Keratinocyte (primary cell): ENCODE results near the gene MGAT5B.

Experiments
- CTCF ChIP-seq, 3 experiments: IDR thresholded peaks in 1 of 3; conservative IDR thresholded peaks in 1 of 3; optimal IDR thresholded peaks in 1 of 3; 2 replicates in 2 of 3; 3 replicates in 1 of 3; pipeline versions ENCODE3 to v1.5.1; 2011; ENCODE audit warnings: low read length in 3 of 3, mild to moderate bottlenecking in 3 of 3, moderate library complexity in 2 of 3, control low read depth in 1 of 3, inconsistent platforms in 1 of 3; ENCODE audit not compliant: insufficient read depth in 2 of 3; ENCODE audit errors: extremely low read depth in 1 of 3
- EZH2 ChIP-seq: IDR thresholded peaks from one replicate; pipeline ENCODE4 v1.6.1; 2012; ENCODE audit warnings: inconsistent platforms, mild to moderate bottlenecking, low read length, moderate library complexity

GRCh38 chr17:76878568-76878967, 10.4 kb downstream of the MGAT5B start:
- TF ChIP-seq EZH2 = no peak
- TF ChIP-seq CTCF (optimal IDR thresholded peaks at IDR 0.05 in 1 of 3, IDR thresholded peaks at IDR 0.05 in 1 of 3, conservative IDR thresholded peaks at IDR 0.05 in 1 of 3; ENCODE audit: extremely low read depth in 1 of 3, insufficient read depth in 2 of 3, low read length in 3 of 3) = no peak
